ELR (cell line): Measurements from ENCODE around the gene EDEM2.
"Not testable (repeated sequence)": the region's sequence is repeated elsewhere in the genome, so short reads cannot be mapped to it uniquely, and the experiment has no call there.

ENCODE experiments used
- DNase-seq: peaks from one replicate; pipeline ENCODE4 v3.0.0-alpha.2; 2015; ENCODE audit warnings: low read depth

Gene EDEM2

GRCh38 chr20:35125753-35126152, 21.4 kb downstream of the EDEM2 start:
- no peak for DNase-seq

- DNase-seq = no peak
Observed at GRCh38 chr20:35122756-35123405, 24.3 kb downstream of the EDEM2 start.

- no peak for DNase-seq
Observed at GRCh38 chr20:35121186-35121585, 25.9 kb downstream of the EDEM2 start.

- peak; percentile 70 for DNase-seq
Observed at GRCh38 chr20:35120012-35120701, 27.0 kb downstream of the EDEM2 start.

- no peak for DNase-seq
Observed at GRCh38 chr20:35117629-35118028, 29.5 kb downstream of the EDEM2 start.

- peak; percentile 79 for DNase-seq
Observed at GRCh38 chr20:35117196-35117595, 29.9 kb downstream of the EDEM2 start.

GRCh38 chr20:35116258-35116657, 30.9 kb downstream of the EDEM2 start:
- no peak for DNase-seq

- no peak for DNase-seq
Observed at GRCh38 chr20:35115606-35116005, 31.5 kb downstream of the EDEM2 start.

- DNase-seq = not testable (repeated sequence)
Observed at GRCh38 chr20:35112276-35112675, 34.9 kb downstream of the EDEM2 start.

- DNase-seq = peak; percentile 97
Observed at GRCh38 chr20:35111141-35111888, 35.8 kb downstream of the EDEM2 start.

GRCh38 chr20:35108921-35109320, 38.2 kb downstream of the EDEM2 start:
- peak; percentile 36 for DNase-seq

- peak; percentile 36 for DNase-seq
Observed at GRCh38 chr20:35106827-35107380, 40.2 kb downstream of the EDEM2 start.

- no peak for DNase-seq
Observed at GRCh38 chr20:35104685-35105295, 42.3 kb downstream of the EDEM2 start.

GRCh38 chr20:35101620-35102019, 45.5 kb downstream of the EDEM2 start:
- no peak for DNase-seq

- peak; percentile 88 for DNase-seq
Observed at GRCh38 chr20:35093267-35093884, 53.8 kb downstream of the EDEM2 start.

GRCh38 chr20:35092524-35093266, 54.4 kb downstream of the EDEM2 start, which contains the start of gene TRPC4AP:
TRPC4AP (minus strand) TSS chr20:35092807; CDS start chr20:35092781, 26 bp downstream.
- DNase-seq = peak; percentile 95

- DNase-seq = peak; percentile 47
Observed at GRCh38 chr20:35091816-35092523, 55.2 kb downstream of the EDEM2 start.

- no peak for DNase-seq
Observed at GRCh38 chr20:35088231-35089145, 58.6 kb downstream of the EDEM2 start.

GRCh38 chr20:35087791-35088190, 59.3 kb downstream of the EDEM2 start:
- DNase-seq = no peak
